Stimulated activated CD8-positive, alpha-beta memory T cell treated with anti-CD3 and anti-CD28 coated beads, Interleukin-2, amount 100 ng/mL, for 48 hours (primary cell): ENCODE data around the gene ZNF101.

Experiments used
- DNase-seq, 2 donors: peaks; one replicate each; pipeline ENCODE4 v3.0.0-alpha.2; 2020; ENCODE audit warnings: low read depth in 2 of 2

Gene ZNF101

GRCh38 chr19:19711934-19712828 lies 43.5 kb downstream of the ZNF101 start:
- DNase-seq: no peak

GRCh38 chr19:19719798-19720197 lies 51.2 kb downstream of the ZNF101 start:
- no peak for DNase-seq

- no peak for DNase-seq
These were observed 53.3 kb downstream of the ZNF101 start for GRCh38 chr19:19721896-19722295.

GRCh38 chr19:19732579-19733501 lies 64.2 kb downstream of the ZNF101 start, which contains the start of gene ZNF14:
Gene ZNF14 (minus strand): TSS chr19:19733112. CDS start chr19:19732958, 154 bp downstream.
- peak; percentile 83 to 89 for DNase-seq
